GM12865 (cell line): Measurements from ENCODE around the gene SHROOM1.
"Not testable (repeated sequence)": the region's sequence is repeated elsewhere in the genome, so short reads cannot be mapped to it uniquely, and the experiment has no call there.

Experiments used
- DNase-seq: peaks from one replicate; pipeline ENCODE4 v3.0.0; 2010; ENCODE audit warnings: low read depth
- H3K4me3 ChIP-seq: 2 replicates; pipeline ENCODE4 v1.5.1; 2011; ENCODE audit warnings: mild to moderate bottlenecking, low read depth, low read length, control low read depth
- CTCF ChIP-seq: IDR thresholded peaks from 2 replicates; pipeline ENCODE4 v1.5.1; 2011; ENCODE audit warnings: low read length, control low read depth, low read depth, inconsistent platforms; ENCODE audit not compliant: insufficient read depth; ENCODE audit errors: missing control alignments

Gene SHROOM1

GRCh38 chr5:132865668-132866341 lies 35.4 kb upstream of the SHROOM1 start:
- no peak for DNase-seq
- TF ChIP-seq CTCF = no peak
- peak overlapping the region; percentile 79 for H3K4me3 ChIP-seq

- no peak for DNase-seq
- H3K4me3 ChIP-seq = no peak overlapping the region
- TF ChIP-seq CTCF = no peak
Measured at GRCh38 chr5:132860742-132861141, 30.3 kb upstream of the SHROOM1 start.

- DNase-seq = no peak
- H3K4me3 ChIP-seq = no peak overlapping the region
- no peak for TF ChIP-seq CTCF
Measured at GRCh38 chr5:132859889-132860437, 29.5 kb upstream of the SHROOM1 start.

- no peak for DNase-seq
- no peak for TF ChIP-seq CTCF
- no peak overlapping the region for H3K4me3 ChIP-seq
Measured at GRCh38 chr5:132856011-132856410, 25.6 kb upstream of the SHROOM1 start.

GRCh38 chr5:132854992-132855391 lies 24.5 kb upstream of the SHROOM1 start:
- DNase-seq = not testable (repeated sequence)

GRCh38 chr5:132854301-132854700 lies 23.9 kb upstream of the SHROOM1 start:
- DNase-seq = no peak
- no peak overlapping the region for H3K4me3 ChIP-seq
- TF ChIP-seq CTCF = no peak

More at GRCh38 chr5:132854992-132855391, 24.5 kb upstream of the SHROOM1 start:
- H3K4me3 ChIP-seq = not testable (repeated sequence)

GRCh38 chr5:132853790-132854189 lies 23.3 kb upstream of the SHROOM1 start:
- H3K4me3 ChIP-seq = no peak overlapping the region
- no peak for TF ChIP-seq CTCF
- DNase-seq = no peak
